Liver (tissue), 3 donors: ENCODE results near the gene ASMTL.

ENCODE experiments used
- ATF3 ChIP-seq: IDR thresholded peaks from 2 replicates; pipeline ENCODE4 v1.6.1; 2016; ENCODE audit warnings: antibody characterized with exemption
- CTCF ChIP-seq: fragments of 150-350 bp; IDR thresholded peaks from 2 replicates; pipeline ENCODE4 v1.5.1; 2017; ENCODE audit warnings: improper control_type of control experiment, low read depth, low read length; ENCODE audit not compliant: missing input control
- EGR1 ChIP-seq, 2 donors: IDR thresholded peaks; 2 replicates each; pipeline ENCODE4 v1.6.1; 2016 to 2018; ENCODE audit warnings: antibody characterized with exemption in 2 of 2, low read depth in 2 of 2
- FOXA2 ChIP-seq: IDR thresholded peaks from 2 replicates; pipeline ENCODE4 v1.6.1; 2016; ENCODE audit warnings: antibody characterized with exemption
- GABPA ChIP-seq, 2 donors: IDR thresholded peaks in 1 of 2; conservative IDR thresholded peaks in 1 of 2; 2 replicates each; pipeline ENCODE4 v1.6.1; 2016; ENCODE audit warnings: antibody characterized with exemption in 2 of 2, mild to moderate bottlenecking in 1 of 2, moderate library complexity in 1 of 2
- MAX ChIP-seq: IDR thresholded peaks from 2 replicates; pipeline ENCODE4 v1.6.1; 2016; ENCODE audit warnings: antibody characterized with exemption
- NR2F2 ChIP-seq: IDR thresholded peaks from 2 replicates; pipeline ENCODE4 v1.6.1; 2016; ENCODE audit warnings: antibody characterized with exemption
- RAD21 ChIP-seq, 2 donors: IDR thresholded peaks; 2 replicates each; pipeline ENCODE4 v1.6.1; 2016; ENCODE audit warnings: antibody characterized with exemption in 2 of 2, mild to moderate bottlenecking in 2 of 2
- REST ChIP-seq: IDR thresholded peaks from 2 replicates; pipeline ENCODE4 v1.6.1; 2016; ENCODE audit warnings: antibody characterized with exemption, mild to moderate bottlenecking
- SP1 ChIP-seq: IDR thresholded peaks from 2 replicates; pipeline ENCODE4 v1.6.1; 2018; ENCODE audit warnings: antibody characterized with exemption, mild to moderate bottlenecking
- TAF1 ChIP-seq: conservative IDR thresholded peaks from 2 replicates; pipeline ENCODE4 v1.6.1; 2016; ENCODE audit warnings: antibody characterized with exemption, mild to moderate bottlenecking
- ZBTB33 ChIP-seq: IDR thresholded peaks from 2 replicates; pipeline ENCODE4 v1.6.1; 2016; ENCODE audit warnings: antibody characterized with exemption
- donor health status: healthy.
- donor health status: healthy.

GRCh38 chrX:1397441-1398270 lies 55.1 kb downstream of the ASMTL start:
- no peak for TF ChIP-seq TAF1
- no peak for TF ChIP-seq CTCF
- TF ChIP-seq REST: no peak
- TF ChIP-seq RAD21 (IDR thresholded peaks at IDR 0.05): no peak
- TF ChIP-seq ZBTB33: no peak
- TF ChIP-seq FOXA2: no peak
- TF ChIP-seq GABPA (IDR thresholded peaks at IDR 0.05 in 1 of 2, conservative IDR thresholded peaks at IDR 0.05 in 1 of 2): no peak
- TF ChIP-seq ATF3: no peak
- no peak for TF ChIP-seq SP1
- TF ChIP-seq MAX: no peak
- no peak for TF ChIP-seq NR2F2
- no peak for TF ChIP-seq EGR1 (IDR thresholded peaks at IDR 0.05; ENCODE audit: low read depth in 2 of 2)
